HepG2 (cell line): ENCODE measurements around the gene FABP2. TPM values are rescaled to one million over a fixed set of nuclear protein-coding genes. Genes with fewer than 3 reads are reported as not detected.

Experiments used
- ATAC-seq: fragments of 200-7000 bp; cut with Tn5 transposase; 3 replicates; pipeline ENCODE4 v1.9.1; 2020; ENCODE audit warnings: mild to moderate bottlenecking, moderate library complexity
- BruUV-seq: library from RNA; stranded (reverse); fragments of 400-500 nt; replicated peaks from 2 replicates; lab custom pipeline; 2021; lab: Mats Ljungman, UMichigan
- CTCF ChIA-PET: fragments of 300-600 bp; formaldehyde crosslinking; extraction: SDS; loops from one replicate; lab custom pipeline; 2021; ENCODE audit warnings: low total read pairs, inconsistent platforms, low intra/inter-chr PET ratio; lab: Yijun Ruan, JAX
- POLR2A ChIA-PET: fragments of 350-600 bp; sonication (Branson Sonifier 250); formaldehyde crosslinking; loops from one replicate; lab custom pipeline; 2020; ENCODE audit warnings: antibody characterized with exemption, inconsistent platforms; lab: Yijun Ruan, JAX
- DNase-seq: peaks from one replicate; pipeline ENCODE4 v3.0.0-alpha.2; 2015; ENCODE audit warnings: low spot score
- FAIRE-seq: peaks from 3 replicates; lab custom pipeline; 2011; peaks lifted over from hg19 to GRCh38; lab: Jason Lieb, UNC
- H2AFZ ChIP-seq: one replicate; pipeline ENCODE4 v1.6.1; 2011; ENCODE audit warnings: low read length, inconsistent platforms
- H3K27ac ChIP-seq: fragments of 300-600 bp; 3 replicates; pipeline ENCODE4 v1.8.0; 2011; ENCODE audit warnings: mixed run types, mild to moderate bottlenecking, mixed read lengths, low read length, inconsistent platforms; ENCODE audit not compliant: insufficient read depth; ENCODE audit errors: extremely low read length
- H3K27me3 ChIP-seq, 2 experiments: fragments of 200-600 bp in 1 of 2; 2 replicates in 1 of 2; 3 replicates in 1 of 2; pipeline versions ENCODE4 v1.6.0 to v1.8.0; 2011; ENCODE audit warnings: low read length in 2 of 2, mild to moderate bottlenecking in 2 of 2, moderate library complexity in 2 of 2, inconsistent platforms in 1 of 2; ENCODE audit not compliant: insufficient read depth in 2 of 2, control insufficient read depth in 1 of 2
- H3K36me3 ChIP-seq, 2 experiments: fragments of 200-600 bp in 1 of 2; replicated peaks in 1 of 2; 2 replicates in 1 of 2; 3 replicates in 1 of 2; pipeline versions ENCODE4 v1.5.1 to v1.8.0; 2011; ENCODE audit warnings: low read length in 2 of 2, inconsistent platforms in 1 of 2; ENCODE audit not compliant: insufficient read depth in 2 of 2, control insufficient read depth in 1 of 2
- H3K4me1 ChIP-seq: 2 replicates; pipeline ENCODE4 v1.5.1; 2012; ENCODE audit warnings: low read length, inconsistent platforms; ENCODE audit not compliant: insufficient read depth
- H3K4me2 ChIP-seq: 2 replicates; pipeline ENCODE4 v1.6.0; 2011; ENCODE audit warnings: low read depth, low read length, inconsistent platforms
- H3K4me3 ChIP-seq, 3 experiments: fragments of 200-600 bp in 1 of 3; sonication (generic), shearing (Covaris generic) in 1 of 3; replicated peaks in 1 of 3; 2 replicates each; pipeline ENCODE4 v1.5.1; 2011 to 2016; ENCODE audit warnings: low read length in 3 of 3, inconsistent platforms in 2 of 3, low read depth in 2 of 3, mild to moderate bottlenecking in 2 of 3, control low read depth in 1 of 3, mixed read lengths in 1 of 3; ENCODE audit not compliant: insufficient read depth in 1 of 3
- H3K79me2 ChIP-seq: one replicate; pipeline ENCODE4 v1.6.1; 2011; ENCODE audit warnings: low read length, inconsistent platforms; ENCODE audit not compliant: insufficient read depth
- H3K9ac ChIP-seq: 2 replicates; pipeline ENCODE4 v1.6.0; 2011; ENCODE audit warnings: mild to moderate bottlenecking, low read depth, low read length, inconsistent platforms; ENCODE audit not compliant: insufficient read depth
- H3K9me3 ChIP-seq: 2 replicates; pipeline ENCODE4 v1.5.1; 2012; ENCODE audit warnings: mild to moderate bottlenecking, low read length
- H4K20me1 ChIP-seq: 2 replicates; pipeline ENCODE4 v1.6.0; 2011; ENCODE audit warnings: inconsistent platforms, mild to moderate bottlenecking, low read length, moderate library complexity; ENCODE audit not compliant: insufficient read depth
- ATF1 ChIP-seq: IDR thresholded peaks from 2 replicates; pipeline ENCODE4 v1.6.1; 2016; ENCODE audit warnings: mild to moderate bottlenecking, control low read depth
- CHD4 ChIP-seq: fragments of 200-600 bp; sonication (generic); IDR thresholded peaks from 2 replicates; pipeline ENCODE4 v1.7.0; 2017; ENCODE audit warnings: mild to moderate bottlenecking, low read length, borderline replicate concordance
- DNMT3B ChIP-seq: conservative IDR thresholded peaks from 2 replicates; pipeline ENCODE4 v1.6.1; 2016; ENCODE audit warnings: missing biosample characterization, control low read depth
- EZH2 ChIP-seq: conservative IDR thresholded peaks from 2 replicates; pipeline ENCODE4 v1.6.1; 2012; ENCODE audit warnings: mild to moderate bottlenecking, low read depth, low read length, moderate library complexity
- FOXM1 ChIP-seq: sonication (generic); formaldehyde crosslinking; IDR thresholded peaks from 2 replicates; pipeline ENCODE4 v1.5.0; 2020; ENCODE audit warnings: missing genetic modification reagents
- MED8 ChIP-seq: sonication (generic); formaldehyde crosslinking; IDR thresholded peaks from 2 replicates; pipeline ENCODE4 v1.8.1; 2023; ENCODE audit warnings: mild to moderate bottlenecking, missing genetic modification reagents; ENCODE audit not compliant: insufficient replicate concordance
- POLR2AphosphoS2 ChIP-seq: IDR thresholded peaks from 2 replicates; pipeline ENCODE4 v1.6.1; 2011; ENCODE audit warnings: low read depth, low read length, improper control_type of control experiment
- POLR2AphosphoS5 ChIP-seq: IDR thresholded peaks from 2 replicates; pipeline ENCODE4 v1.6.1; 2012; ENCODE audit warnings: low read depth, low read length
- POLR2G ChIP-seq: fragments of 200-400 bp; formaldehyde crosslinking; IDR thresholded peaks from 2 replicates; pipeline ENCODE4 v1.6.1; 2018; ENCODE audit warnings: mild to moderate bottlenecking, low read depth, low read length, moderate library complexity
- RFX5 ChIP-seq: IDR thresholded peaks from 2 replicates; pipeline ENCODE4 v1.6.1; 2011; ENCODE audit warnings: low read depth, low read length, improper control_type of control experiment
- SIX4 ChIP-seq: sonication (generic); formaldehyde crosslinking; IDR thresholded peaks from 2 replicates; pipeline ENCODE4 v1.4.0; 2020; ENCODE audit warnings: missing genetic modification reagents
- SMARCC2 ChIP-seq: fragments of 450-650 bp; IDR thresholded peaks from 2 replicates; pipeline ENCODE4 v1.6.1; 2017; ENCODE audit warnings: antibody characterized with exemption, mild to moderate bottlenecking
- SP2 ChIP-seq: sonication (generic); formaldehyde crosslinking; IDR thresholded peaks from 2 replicates; pipeline ENCODE4 v1.5.1; 2020; ENCODE audit warnings: mild to moderate bottlenecking, missing genetic modification reagents
- YEATS2 ChIP-seq: sonication (generic); formaldehyde crosslinking; IDR thresholded peaks from 2 replicates; pipeline ENCODE4 v1.4.0; 2020; ENCODE audit warnings: missing genetic modification reagents, borderline replicate concordance
- ZFP37 ChIP-seq: sonication (generic); formaldehyde crosslinking; IDR thresholded peaks from 2 replicates; pipeline ENCODE4 v1.4.0; 2020; ENCODE audit warnings: missing genetic modification reagents, borderline replicate concordance
- ZNF251 ChIP-seq: sonication (generic); formaldehyde crosslinking; IDR thresholded peaks from 2 replicates; pipeline ENCODE4 v1.9.0; 2021; ENCODE audit warnings: mild to moderate bottlenecking, missing genetic modification reagents
- ZNF543 ChIP-seq: sonication (generic); formaldehyde crosslinking; IDR thresholded peaks from 2 replicates; pipeline ENCODE4 v1.4.0; 2020; ENCODE audit warnings: mild to moderate bottlenecking, missing genetic modification reagents
- ZSCAN21 ChIP-seq: sonication (generic); formaldehyde crosslinking; IDR thresholded peaks from 2 replicates; pipeline ENCODE4 v1.8.0; 2022; ENCODE audit warnings: mild to moderate bottlenecking, missing genetic modification reagents, moderate library complexity, borderline replicate concordance
- WGBS: methylation state at CpG from one replicate; pipeline ENCODE4 v1.1.6; 2017; ENCODE audit warnings: low lambda C conversion rate; 5-methylcytosine and 5-hydroxymethylcytosine counted together
- in situ Hi-C: cut with HindIII; loops from 2 replicates; pipeline ENCODE4 v1.10.0; 2017; ENCODE audit warnings: low pct_unique_long_range_greater_than_20kb; ENCODE audit not compliant: extremely low pct_ligation_motif_present
- intact Hi-C: fragments of 100-400 bp; cut with micrococcal nuclease; formaldehyde crosslinking; loops from one replicate; pipeline ENCODE4 v1.10.0; 2022; ENCODE audit not compliant: unreplicated experiment
- polyA plus RNA-seq, 8 experiments: library from polyadenylated mRNA; depleted of rRNA in 3 of 8; stranded (reverse) in 7 of 8; unstranded in 1 of 8; fragments of >200 nt; fragmentation: Illumina TruSeq in 4 of 8; extraction: Trizol in 4 of 8; gene quantifications; 2 replicates each; pipeline versions ENCODE4 v1.2.1 to v1.2.3, GENCODE V29; 2011 to 2016; ENCODE audit warnings: low read depth in 4 of 8, missing spikeins in 1 of 8, mixed read lengths in 1 of 8; ENCODE audit not compliant: insufficient read depth in 1 of 8
- total RNA-seq, 5 experiments: library from RNA; depleted of rRNA; stranded (reverse); fragments of >200 nt; fragmentation: Illumina TruSeq; extraction: Trizol; gene quantifications; 2 replicates each; pipeline ENCODE4 v1.2.3, GENCODE V29; 2016; ENCODE audit warnings: low read depth in 1 of 5

The FABP2 gene
- total and polyA plus RNA-seq, 2 of the 13 experiments (the other 11 are each of a cell fraction or from before 2014, with no cell fraction given): 0.78 to 1.2 TPM

DNA sequence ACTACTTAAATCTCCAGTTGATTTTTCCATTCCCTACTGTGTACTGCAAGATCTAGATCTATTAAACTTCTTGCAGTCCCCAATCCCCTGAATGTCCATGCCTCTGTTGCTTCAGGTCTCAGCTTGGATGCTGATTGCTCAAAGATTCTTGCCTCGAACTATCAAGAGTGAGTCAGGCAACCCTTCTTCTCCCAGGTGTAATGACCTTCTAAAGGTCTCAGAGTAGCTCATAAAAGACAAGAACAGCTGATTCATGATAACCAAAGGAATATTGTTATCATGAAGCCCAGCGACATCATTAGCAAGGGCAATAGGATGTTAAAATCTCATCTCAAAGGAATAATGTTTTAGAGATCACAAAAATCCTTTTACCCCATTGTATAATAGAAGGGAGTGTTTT is 6.8 kb upstream of the FABP2 start:
- intact Hi-C loops: no loop called here
- FAIRE-seq: no peak

DNA sequence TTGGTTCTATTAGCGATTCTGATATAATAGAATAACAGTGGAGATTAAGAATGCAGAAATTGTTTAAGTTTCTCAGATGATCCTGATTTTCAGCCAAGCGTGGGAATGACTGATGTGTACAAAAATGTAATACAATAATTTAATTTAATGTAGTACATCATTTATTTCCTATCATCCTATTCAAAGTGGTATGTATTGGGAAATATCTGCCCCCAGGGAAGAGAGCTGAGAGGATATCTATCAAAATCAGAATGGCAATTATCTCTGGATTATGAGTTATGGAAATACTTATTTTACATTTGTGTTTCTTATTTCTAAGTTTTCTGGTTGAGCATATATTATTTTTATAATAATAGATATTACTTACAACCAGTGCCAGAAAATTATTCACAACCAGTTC is 3.9 kb downstream of the FABP2 start:
- POLR2A ChIA-PET: no interaction called here
- no peak for FAIRE-seq
- H3K27me3 ChIP-seq: no peaks in the 10 kb centered on the region
- TF ChIP-seq CHD4 (no peak), SIX4 (no peak), ZNF543 (no peak), ZNF251 (CRISPR knock-in tag) (no peak), SP2 (CRISPR knock-in tag) (no peak), DNMT3B (CRISPR knock-in tag) (no peak), SMARCC2 (no peak), POLR2G (no peak), POLR2AphosphoS5 (no peak), YEATS2 (no peak), ATF1 (CRISPR knock-in tag) (no peak), POLR2AphosphoS2 (no peak), MED8 (no peak), ZSCAN21 (CRISPR knock-in tag) (no peak), RFX5 (no peak), ZFP37 (CRISPR knock-in tag) (no peak), EZH2 (no peak)
- H3K9me3 ChIP-seq: no peaks in the 10 kb centered on the region
- no peaks in the 10 kb centered on the region for H3K4me1 ChIP-seq
- BruUV-seq: no TSS peak
- no peak overlapping the region for H3K4me2 ChIP-seq
- H3K9ac ChIP-seq: no peak overlapping the region
- no peak for ATAC-seq
- H3K4me3 ChIP-seq: no peak overlapping the region
- WGBS: 93% methylated on average over 2 of the region's 2 CpGs
- H2AFZ ChIP-seq: no peak overlapping the region
- H3K79me2 ChIP-seq: no peaks in the 10 kb centered on the region
- no peaks in the 10 kb centered on the region for H4K20me1 ChIP-seq
- CTCF ChIA-PET: no interaction called here
- no peak for DNase-seq
- intact Hi-C loops (no loop called here), in situ Hi-C loops (loop anchor here (10.0 kb wide), 2 partner anchors 167 to 307 kb away; partner anchors contain the start of gene PDE5A)
- no peak overlapping the region for H3K27ac ChIP-seq
- H3K36me3 ChIP-seq: no peaks in the 10 kb centered on the region

More for the DNA sequence above, 6.8 kb upstream of the FABP2 start:
- 77% methylated on average over 2 of the region's 2 CpGs for WGBS
- no peaks in the 10 kb centered on the region for H3K27me3 ChIP-seq
- no peak for TF ChIP-seq FOXM1 (CRISPR knock-in tag)
- no peaks in the 10 kb centered on the region for H4K20me1 ChIP-seq
- ATAC-seq (no peak), DNase-seq (no peak)
- POLR2A ChIA-PET: no interaction called here
- H3K9me3 ChIP-seq: no peaks in the 10 kb centered on the region
- H3K4me3 ChIP-seq: no peak overlapping the region
- no peak overlapping the region for H3K27ac ChIP-seq
- H3K9ac ChIP-seq: no peak overlapping the region
- CTCF ChIA-PET: no interaction called here
- no TSS peak for BruUV-seq
- in situ Hi-C loops: no loop called here
- H3K4me2 ChIP-seq: no peak overlapping the region
- 0 out of 5 replicates have a peak, but pooled peaks cover 0 to 3% of the 10 kb centered on the region in 2 experiments for H3K36me3 ChIP-seq
- no peaks in the 10 kb centered on the region for H3K4me1 ChIP-seq
- no peak overlapping the region for H2AFZ ChIP-seq
- no peaks in the 10 kb centered on the region for H3K79me2 ChIP-seq
